ENCODE results near the gene PACRG. TPM values are rescaled to one million over a fixed set of nuclear protein-coding genes. Genes with fewer than 3 reads are reported as not detected.

Gene PACRG
- total RNA-seq, 1 experiment from 2014 or later = 0.26 TPM

DNA sequence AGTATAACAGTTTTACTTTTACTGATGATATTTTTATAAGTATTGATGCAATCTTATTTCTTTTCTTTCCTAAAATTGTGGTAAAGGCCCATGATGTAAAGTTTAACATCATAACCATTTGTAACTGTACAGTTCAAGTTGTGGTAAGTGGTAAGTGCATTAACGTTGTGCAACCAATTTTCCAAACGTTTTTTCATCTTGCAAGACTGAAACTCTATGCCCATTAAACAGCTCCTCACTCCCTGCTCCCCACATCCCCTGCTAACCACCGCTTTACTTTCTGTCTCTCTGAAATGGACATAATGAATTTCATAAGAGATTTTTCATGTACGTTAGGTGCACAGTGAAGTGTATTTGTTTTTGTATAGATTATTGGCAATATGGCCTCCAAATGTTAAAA, 106.0 kb downstream of the PACRG start:
- Histone ChIP-seq H2BK20ac (ENCODE audit: low read depth, low read length, poor library complexity, severe bottlenecking) (no peak overlapping the region), H2AK5ac (ENCODE audit: insufficient read length, low read length) (no peak overlapping the region), H3K79me1 (ENCODE audit: insufficient read depth, low read depth, low read length, poor library complexity, severe bottlenecking) (no peaks in the 10 kb centered on the region), H3K14ac (ENCODE audit: insufficient read depth, low read length) (no peak overlapping the region), H2AFZ (ENCODE audit: low read length) (no peak overlapping the region), H2BK12ac (ENCODE audit: insufficient read length, low read depth, low read length) (no peak overlapping the region), H3T11ph (ENCODE audit: low read length) (no peak overlapping the region), H2BK15ac (ENCODE audit: low read depth, low read length) (no peak overlapping the region), H4K5ac (ENCODE audit: insufficient read length, low read depth, low read length) (no peak overlapping the region), H3K4me2 (ENCODE audit: insufficient read depth, insufficient read length, low read length) (no peak overlapping the region), H3K79me2 (ENCODE audit: insufficient read depth, low read length) (no peaks in the 10 kb centered on the region), H2BK120ac (ENCODE audit: low read depth, low read length, poor library complexity, severe bottlenecking) (no peak overlapping the region), H3K4me1 (ENCODE audit: insufficient read depth, low read length) (no peaks in the 10 kb centered on the region), H4K8ac (replicated peaks; ENCODE audit: insufficient read length, low read depth, low read length) (no peak overlapping the region), H3K4ac (ENCODE audit: low read depth, low read length) (no peak overlapping the region), H4K91ac (ENCODE audit: insufficient read length, low read depth, low read length) (no peak overlapping the region), H3K9me3 (ENCODE audit: control insufficient read depth, low read depth, low read length) (no peaks in the 10 kb centered on the region), H3K18ac (ENCODE audit: insufficient read length, low read depth, low read length) (no peak overlapping the region), H4K20me1 (ENCODE audit: control insufficient read depth, insufficient read depth, insufficient read length) (no peaks in the 10 kb centered on the region), H3K23ac (ENCODE audit: insufficient read length, low read depth, low read length) (no peak overlapping the region), H2BK5ac (ENCODE audit: insufficient read length, low read length) (no peak overlapping the region), H3K23me2 (ENCODE audit: insufficient read length, low read depth, low read length, poor library complexity, severe bottlenecking) (no peaks in the 10 kb centered on the region), H3K56ac (ENCODE audit: insufficient read length, low read depth, low read length) (no peak overlapping the region), H3K9ac (ENCODE audit: extremely low read depth, insufficient read length, low read length) (no peak overlapping the region), H3K27ac (ENCODE audit: insufficient read length, low read depth, low read length) (no peak overlapping the region), H3K27me3 (ENCODE audit: insufficient read depth, low read length) (no peaks in the 10 kb centered on the region)
- Mint-ChIP-seq H3K36me3 (ENCODE audit: insufficient read depth in 1 of 3, low read depth in 3 of 3) (peaks cover 0 to 8% (median 0%) of the 10 kb centered on the region in 3 experiments; a peak in 3 of 7 replicates), H3K4me3 (no peak overlapping the region), H3K27me3 (ENCODE audit: low read depth) (no peaks in the 10 kb centered on the region), H3K9me3 (peaks cover 2 to 5% of the 10 kb centered on the region in 2 experiments; a peak in 3 of 5 replicates), H3K4me1 (no peaks in the 10 kb centered on the region; a peak in 2 of 4 replicates), H3K27ac (no peak overlapping the region)
- DNase-seq = no peak
- no peak for TF ChIP-seq CTCF (conservative IDR thresholded peaks at IDR 0.05)
- WGBS (ENCODE audit: extremely low coverage, insufficient read length, low lambda C conversion rate) = no CpG with 5 or more reads among the region's 4 CpGs
